ENCODE measurements around the gene WDR3. TPM values are rescaled to one million over a fixed set of nuclear protein-coding genes. Genes with fewer than 3 reads are reported as not detected.

The WDR3 gene
- total and polyA plus RNA-seq, 10 of the 15 experiments (the other 5 are each of a cell fraction or from before 2014, with no cell fraction given), result 24.0 to 66.5 (median 42.9) TPM

GRCh38 chr1:117895482-117896114 lies 33.9 kb upstream of the WDR3 start (continued):
- TF ChIP-seq IRF4 (IDR thresholded peaks at IDR 0.05; ENCODE audit: low read depth, low read length), result peak; percentile 94
- TF ChIP-seq RAD51 (IDR thresholded peaks at IDR 0.05), result no peak
- peak; percentile 65; the same call in 1 of the 2 replicates for TF ChIP-seq SMC3 (IDR thresholded peaks at IDR 0.05; ENCODE audit: borderline replicate concordance, low read length)
- peak; percentile 26; the same call in 1 of the 2 replicates for TF ChIP-seq IKZF1 (conservative IDR thresholded peaks at IDR 0.05)
- TF ChIP-seq CBFB (IDR thresholded peaks at IDR 0.05; ENCODE audit: low read depth), result 0 out of 2 replicates have a peak, but pooled peaks have one; percentile 58
- TF ChIP-seq SKIL (IDR thresholded peaks at IDR 0.05; ENCODE audit: low read depth, poor library complexity, severe bottlenecking), result no peak
- peak; percentile 40; the same call in 1 of the 2 replicates for TF ChIP-seq EED (IDR thresholded peaks at IDR 0.05; ENCODE audit: low read depth)
- no peak for TF ChIP-seq YY1 (IDR thresholded peaks at IDR 0.05; ENCODE audit: low read depth, low read length)

GRCh38 chr1:117897551-117897950 lies 32.0 kb upstream of the WDR3 start:
- no TSS peak for BruUV-seq (replicated peaks)
- ChIA-PET POLR2A (no interaction called here), RAD21 (ENCODE audit: unreplicated experiment) (no interaction called here), SMC1A (ENCODE audit: uncharacterized antibody, unreplicated experiment) (no interaction called here), CTCF (interaction anchor here (6.9 kb wide), 1 partner anchor 363 kb away, joined by 54 read pairs; no protein-coding TSS in a partner anchor)
- Histone ChIP-seq H3K79me2 (ENCODE audit: control insufficient read depth, insufficient read depth, low read length) (no peaks in the 10 kb centered on the region), H3K36me3 (ENCODE audit: control insufficient read depth in 2 of 2, insufficient read depth in 2 of 2, low read length in 1 of 2) (peaks cover 0 to 10% of the 10 kb centered on the region in 2 experiments; a peak in 3 of 4 replicates), H3K9ac (ENCODE audit: control insufficient read depth, insufficient read depth, low read length) (no peak overlapping the region), H3K4me1 (ENCODE audit: control insufficient read depth, insufficient read depth, low read length) (no peaks in the 10 kb centered on the region), H3K4me3 (no peak overlapping the region), H3K9me3 (replicated peaks; ENCODE audit: control insufficient read depth, insufficient read depth, low read length) (no peaks in the 10 kb centered on the region), H4K20me1 (ENCODE audit: control insufficient read depth, insufficient read depth) (no peaks in the 10 kb centered on the region), H2AFZ (ENCODE audit: control insufficient read depth, low read depth, low read length) (no peak overlapping the region), H3K27ac (ENCODE audit: control insufficient read depth, insufficient read depth) (no peak overlapping the region), H3K4me2 (ENCODE audit: control insufficient read depth, insufficient read depth) (no peak overlapping the region), H3K27me3 (replicated peaks in 1 of 2; ENCODE audit: control insufficient read depth in 2 of 2, insufficient read depth in 2 of 2, low read length in 1 of 2) (no peaks in the 10 kb centered on the region)
- TF ChIP-seq NBN (IDR thresholded peaks at IDR 0.05) (no peak), NKRF (conservative IDR thresholded peaks at IDR 0.05) (no peak), MTA2 (IDR thresholded peaks at IDR 0.05; ENCODE audit: low read depth) (no peak), EED (IDR thresholded peaks at IDR 0.05; ENCODE audit: low read depth) (no peak)
- 44% methylated on average over 4 of the region's 4 CpGs for WGBS (ENCODE audit: insufficient coverage, insufficient replicate concordance, low lambda C conversion rate, missing lambda C conversion rate)
- ATAC-seq (no peak), DNase-seq (ENCODE audit: low read depth, low spot score) (no peak), FAIRE-seq (no peak)
- intact Hi-C loops (cut with micrococcal nuclease; ENCODE audit: unreplicated experiment), result loop anchor here (5.0 kb wide), 3 partner anchors 80 to 385 kb away; no protein-coding TSS in a partner anchor
- in situ Hi-C loops (cut with MboI), result loop anchor here (10.0 kb wide), 1 partner anchor 363 kb away; no protein-coding TSS in a partner anchor
